Esophagus muscularis mucosa (tissue), 3 donors: ENCODE results near the gene CAMK2A.

Experiments used
- POLR2A ChIP-seq: fragments of 450-650 bp; IDR thresholded peaks from one replicate; pipeline ENCODE4 v1.6.1; 2017; ENCODE audit warnings: antibody characterized with exemption, moderate library complexity, mild to moderate bottlenecking, low read depth
- POLR2AphosphoS5 ChIP-seq, 2 donors: sonication (generic); formaldehyde crosslinking; IDR thresholded peaks; one replicate each; pipeline ENCODE4 v1.6.1; 2017; ENCODE audit warnings: antibody characterized with exemption in 2 of 2
- TF ChIP-seq, protein P1 (sequence below), 3 experiments: fragments of 200-600 bp in 2 of 3; fragments of 450-650 bp in 1 of 3; sonication (generic) in 2 of 3; IDR thresholded peaks; one replicate each; pipeline ENCODE4 v1.5.1; 2017 to 2019; ENCODE audit warnings: antibody characterized with exemption in 3 of 3, mild to moderate bottlenecking in 2 of 3, moderate library complexity in 1 of 3

DNA sequence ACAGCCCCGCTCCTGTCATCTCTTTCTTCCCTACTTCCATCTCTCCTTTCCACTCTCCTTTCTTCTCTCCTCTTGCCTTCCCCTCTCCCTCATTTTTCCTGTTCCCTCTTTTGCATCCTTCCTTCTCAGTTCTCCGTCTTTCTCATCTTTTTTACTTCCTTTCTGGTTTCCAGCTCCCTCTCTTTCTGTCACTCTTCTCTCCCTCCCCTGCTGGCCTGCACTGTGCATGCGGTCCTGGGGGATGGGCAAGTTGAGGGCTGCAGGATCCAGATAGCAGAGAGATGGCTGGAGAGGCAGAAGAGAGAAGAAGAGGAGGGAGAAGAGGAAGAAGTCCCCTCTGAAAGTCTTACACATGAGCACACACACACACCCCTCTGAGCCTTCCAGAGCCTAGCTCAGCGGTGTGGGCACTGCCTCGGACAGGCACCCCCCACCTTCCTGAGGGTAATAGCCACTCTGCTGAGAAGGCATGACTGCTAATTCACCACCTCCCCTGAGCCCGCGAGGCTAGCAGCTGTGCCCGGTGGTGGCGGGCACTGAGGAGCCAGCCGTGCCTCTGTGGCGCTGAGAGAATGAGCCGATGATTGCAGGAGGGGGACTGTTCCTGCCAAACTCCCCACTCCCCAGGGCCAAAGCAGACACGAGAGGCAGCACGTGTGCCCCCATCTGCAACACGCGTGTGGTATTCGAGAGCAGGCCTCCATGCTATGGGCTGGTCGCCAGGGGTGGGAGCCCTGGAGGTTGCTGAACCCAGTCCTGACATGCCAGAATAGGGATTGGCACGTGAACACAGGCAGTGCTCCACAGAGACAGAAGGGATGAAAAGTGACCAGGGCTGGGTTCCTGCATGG lies 3.7 kb upstream of the CAMK2A start:
- TF ChIP-seq, protein P1, sequence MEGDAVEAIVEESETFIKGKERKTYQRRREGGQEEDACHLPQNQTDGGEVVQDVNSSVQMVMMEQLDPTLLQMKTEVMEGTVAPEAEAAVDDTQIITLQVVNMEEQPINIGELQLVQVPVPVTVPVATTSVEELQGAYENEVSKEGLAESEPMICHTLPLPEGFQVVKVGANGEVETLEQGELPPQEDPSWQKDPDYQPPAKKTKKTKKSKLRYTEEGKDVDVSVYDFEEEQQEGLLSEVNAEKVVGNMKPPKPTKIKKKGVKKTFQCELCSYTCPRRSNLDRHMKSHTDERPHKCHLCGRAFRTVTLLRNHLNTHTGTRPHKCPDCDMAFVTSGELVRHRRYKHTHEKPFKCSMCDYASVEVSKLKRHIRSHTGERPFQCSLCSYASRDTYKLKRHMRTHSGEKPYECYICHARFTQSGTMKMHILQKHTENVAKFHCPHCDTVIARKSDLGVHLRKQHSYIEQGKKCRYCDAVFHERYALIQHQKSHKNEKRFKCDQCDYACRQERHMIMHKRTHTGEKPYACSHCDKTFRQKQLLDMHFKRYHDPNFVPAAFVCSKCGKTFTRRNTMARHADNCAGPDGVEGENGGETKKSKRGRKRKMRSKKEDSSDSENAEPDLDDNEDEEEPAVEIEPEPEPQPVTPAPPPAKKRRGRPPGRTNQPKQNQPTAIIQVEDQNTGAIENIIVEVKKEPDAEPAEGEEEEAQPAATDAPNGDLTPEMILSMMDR (IDR thresholded peaks at IDR 0.05), result no peak
- TF ChIP-seq POLR2A, result no peak
- TF ChIP-seq POLR2AphosphoS5 (IDR thresholded peaks at IDR 0.05), result no peak
